Measurements from ENCODE around the gene KCNH8. TPM values are rescaled to one million over a fixed set of nuclear protein-coding genes. Genes with fewer than 3 reads are reported as not detected.

Gene KCNH8
- total and polyA plus RNA-seq, 4 donors = 0.02 to 0.08 (median 0.05) TPM; not detected in 1

GRCh38 chr3:19295208-19295607, 146.9 kb downstream of the KCNH8 start:
- no peak overlapping the region for H3K4me3 ChIP-seq (ENCODE audit: low read depth in 1 of 3, low read length in 3 of 3)
- H3K27me3 ChIP-seq (ENCODE audit: control insufficient read depth in 4 of 4, insufficient read depth in 4 of 4, low read length in 3 of 4) = no peaks in the 10 kb centered on the region
- H3K36me3 ChIP-seq (ENCODE audit: control insufficient read depth in 4 of 4, insufficient read depth in 3 of 4, low read depth in 1 of 4, low read length in 3 of 4) = no peaks in the 10 kb centered on the region
- 91% methylated on average over 3 of the region's 3 CpGs for WGBS
- H3K27ac ChIP-seq (ENCODE audit: low read depth in 1 of 2, low read length in 2 of 2) = no peak overlapping the region
- H3K9ac ChIP-seq (ENCODE audit: low read depth in 1 of 2, low read length in 2 of 2) = no peak overlapping the region
- no peak for DNase-seq (ENCODE audit: low spot score)
- no peaks in the 10 kb centered on the region for H3K4me1 ChIP-seq (ENCODE audit: control insufficient read depth in 4 of 4, insufficient read depth in 4 of 4, low read length in 3 of 4)
- no peaks in the 10 kb centered on the region for H3K9me3 ChIP-seq (ENCODE audit: control insufficient read depth in 4 of 4, low read length in 3 of 4)
- no peak for TF ChIP-seq TAF1 (conservative IDR thresholded peaks at IDR 0.05)
- TF ChIP-seq MAX (IDR thresholded peaks at IDR 0.05) = no peak
- TF ChIP-seq HNF4G (IDR thresholded peaks at IDR 0.05) = no peak
- TF ChIP-seq RAD21 (IDR thresholded peaks at IDR 0.05) = no peak
- no peak for TF ChIP-seq RXRA (IDR thresholded peaks at IDR 0.05)
- TF ChIP-seq GABPA (IDR thresholded peaks at IDR 0.05 in 1 of 2, conservative IDR thresholded peaks at IDR 0.05 in 1 of 2) = no peak
- no peak for TF ChIP-seq REST (IDR thresholded peaks at IDR 0.05)
- TF ChIP-seq FOXA1 (IDR thresholded peaks at IDR 0.05) = no peak
- TF ChIP-seq FOXA2 (IDR thresholded peaks at IDR 0.05) = no peak
- no peak for TF ChIP-seq SP1 (IDR thresholded peaks at IDR 0.05)
- no peak for TF ChIP-seq YY1 (IDR thresholded peaks at IDR 0.05)
- no peak for TF ChIP-seq HNF4A (conservative IDR thresholded peaks at IDR 0.05)
- TF ChIP-seq NR2F2 (IDR thresholded peaks at IDR 0.05) = no peak
- TF ChIP-seq EGR1 (IDR thresholded peaks at IDR 0.05; ENCODE audit: low read depth in 2 of 2) = no peak
- no peak for TF ChIP-seq ZBTB33 (IDR thresholded peaks at IDR 0.05)

GRCh38 chr3:19331931-19332330, 183.6 kb downstream of the KCNH8 start:
- Histone ChIP-seq H3K27me3 (ENCODE audit: control insufficient read depth in 4 of 4, insufficient read depth in 4 of 4, low read length in 3 of 4) (no peaks in the 10 kb centered on the region), H3K9me3 (ENCODE audit: control insufficient read depth in 4 of 4, low read length in 3 of 4) (no peaks in the 10 kb centered on the region), H3K4me3 (ENCODE audit: low read depth in 1 of 3, low read length in 3 of 3) (no peak overlapping the region), H3K9ac (ENCODE audit: low read depth in 1 of 2, low read length in 2 of 2) (no peak overlapping the region), H3K27ac (ENCODE audit: low read depth in 1 of 2, low read length in 2 of 2) (no peak overlapping the region), H3K36me3 (ENCODE audit: control insufficient read depth in 4 of 4, insufficient read depth in 3 of 4, low read depth in 1 of 4, low read length in 3 of 4) (no peaks in the 10 kb centered on the region), H3K4me1 (ENCODE audit: control insufficient read depth in 4 of 4, insufficient read depth in 4 of 4, low read length in 3 of 4) (no peaks in the 10 kb centered on the region)
- DNase-seq (ENCODE audit: low spot score) = no peak
- TF ChIP-seq MAX (IDR thresholded peaks at IDR 0.05) (no peak), SP1 (IDR thresholded peaks at IDR 0.05) (no peak), ZBTB33 (IDR thresholded peaks at IDR 0.05) (no peak), TAF1 (conservative IDR thresholded peaks at IDR 0.05) (no peak), HNF4A (conservative IDR thresholded peaks at IDR 0.05) (no peak), FOXA2 (IDR thresholded peaks at IDR 0.05) (no peak), FOXA1 (IDR thresholded peaks at IDR 0.05) (no peak), EGR1 (IDR thresholded peaks at IDR 0.05; ENCODE audit: low read depth in 2 of 2) (no peak), RXRA (IDR thresholded peaks at IDR 0.05) (no peak), JUND (IDR thresholded peaks at IDR 0.05) (no peak), REST (IDR thresholded peaks at IDR 0.05) (no peak), HNF4G (IDR thresholded peaks at IDR 0.05) (no peak), ATF3 (IDR thresholded peaks at IDR 0.05) (no peak), GABPA (IDR thresholded peaks at IDR 0.05 in 1 of 2, conservative IDR thresholded peaks at IDR 0.05 in 1 of 2) (no peak), RAD21 (IDR thresholded peaks at IDR 0.05) (no peak)
- WGBS = 76% methylated on average over 2 of the region's 2 CpGs
